HepG2 (cell line): ENCODE results near the gene SDR39U1. TPM values are rescaled to one million over a fixed set of nuclear protein-coding genes. Genes with fewer than 3 reads are reported as not detected.
A peak's percentile ranks its signal among the peaks of the same experiment; 100 is the strongest.

Experiments
- AKNA ChIP-seq: sonication (generic); formaldehyde crosslinking; IDR thresholded peaks from 2 replicates; pipeline ENCODE4 v1.4.0; 2020; ENCODE audit warnings: missing genetic modification reagents, borderline replicate concordance
- ARNT2 ChIP-seq: sonication (generic); formaldehyde crosslinking; IDR thresholded peaks from 2 replicates; pipeline ENCODE4 v1.8.0; 2022; ENCODE audit warnings: mild to moderate bottlenecking, low read depth, missing genetic modification reagents, moderate library complexity
- CEBPB ChIP-seq: IDR thresholded peaks from 2 replicates; pipeline ENCODE4 v1.6.1; 2011; ENCODE audit warnings: low read depth, low read length, improper control_type of control experiment, borderline replicate concordance
- CREM ChIP-seq, 2 experiments: sonication (generic) in 1 of 2; formaldehyde crosslinking in 1 of 2; IDR thresholded peaks; 2 replicates each; pipeline versions ENCODE4 v1.4.0 to v1.6.1; 2016 to 2020; ENCODE audit warnings: antibody characterized with exemption in 1 of 2, mild to moderate bottlenecking in 1 of 2, missing genetic modification reagents in 1 of 2
- HES4 ChIP-seq: sonication (generic); formaldehyde crosslinking; IDR thresholded peaks from 2 replicates; pipeline ENCODE4 v1.9.0; 2021; ENCODE audit warnings: mild to moderate bottlenecking, missing genetic modification reagents, borderline replicate concordance
- KDM2A ChIP-seq: sonication (generic); formaldehyde crosslinking; IDR thresholded peaks from 2 replicates; pipeline ENCODE4 v1.4.0; 2020; ENCODE audit warnings: low read depth, missing genetic modification reagents, borderline replicate concordance
- KLF6 ChIP-seq: IDR thresholded peaks from 2 replicates; pipeline ENCODE4 v1.8.0; 2016; ENCODE audit warnings: missing biosample characterization, missing genetic modification reagents
- MATR3 ChIP-seq: sonication (generic); formaldehyde crosslinking; IDR thresholded peaks from 2 replicates; pipeline ENCODE4 v1.4.0; 2020; ENCODE audit warnings: missing genetic modification reagents
- MNT ChIP-seq: fragments of 450-650 bp; IDR thresholded peaks from 2 replicates; pipeline ENCODE4 v1.6.1; 2016
- MTF2 ChIP-seq: sonication (generic); formaldehyde crosslinking; IDR thresholded peaks from 2 replicates; pipeline ENCODE4 v1.5.0; 2020; ENCODE audit warnings: missing genetic modification reagents, borderline replicate concordance
- NFATC3 ChIP-seq: sonication (generic); formaldehyde crosslinking; IDR thresholded peaks from 2 replicates; pipeline ENCODE4 v1.5.1; 2020; ENCODE audit warnings: mild to moderate bottlenecking, missing genetic modification reagents
- PCBP2 ChIP-seq: fragments of 200-400 bp; formaldehyde crosslinking; optimal IDR thresholded peaks from 2 replicates; pipeline ENCODE3; 2018; ENCODE audit warnings: low read length, low read depth; ENCODE audit not compliant: poor library complexity, severe bottlenecking
- REL ChIP-seq: sonication (generic); formaldehyde crosslinking; conservative IDR thresholded peaks from 2 replicates; pipeline ENCODE4 v1.8.0; 2022; ENCODE audit warnings: mild to moderate bottlenecking, missing genetic modification reagents, moderate library complexity
- SNAPC2 ChIP-seq: sonication (generic); formaldehyde crosslinking; IDR thresholded peaks from 2 replicates; pipeline ENCODE4 v1.8.1; 2022; ENCODE audit warnings: mild to moderate bottlenecking, missing genetic modification reagents
- YEATS2 ChIP-seq: sonication (generic); formaldehyde crosslinking; IDR thresholded peaks from 2 replicates; pipeline ENCODE4 v1.4.0; 2020; ENCODE audit warnings: missing genetic modification reagents, borderline replicate concordance
- ZNF230 ChIP-seq: sonication (generic); formaldehyde crosslinking; IDR thresholded peaks from 2 replicates; pipeline ENCODE4 v1.4.0; 2020; ENCODE audit warnings: mild to moderate bottlenecking, missing genetic modification reagents
- ZNF235 ChIP-seq: sonication (generic); formaldehyde crosslinking; IDR thresholded peaks from 2 replicates; pipeline ENCODE4 v1.8.1; 2023; ENCODE audit warnings: mild to moderate bottlenecking, missing genetic modification reagents, borderline replicate concordance
- ZNF335 ChIP-seq: sonication (generic); formaldehyde crosslinking; IDR thresholded peaks from 2 replicates; pipeline ENCODE4 v1.4.0; 2020; ENCODE audit warnings: missing genetic modification reagents
- ZNF513 ChIP-seq: sonication (generic); formaldehyde crosslinking; conservative IDR thresholded peaks from 2 replicates; pipeline ENCODE4 v1.5.0; 2020; ENCODE audit warnings: missing genetic modification reagents
- ZNF558 ChIP-seq: sonication (generic); formaldehyde crosslinking; IDR thresholded peaks from 2 replicates; pipeline ENCODE4 v1.9.0; 2022; ENCODE audit warnings: mild to moderate bottlenecking, missing genetic modification reagents, borderline replicate concordance
- polyA plus RNA-seq, 8 experiments: library from polyadenylated mRNA; depleted of rRNA in 3 of 8; stranded (reverse) in 7 of 8; unstranded in 1 of 8; fragments of >200 nt; fragmentation: Illumina TruSeq in 4 of 8; extraction: Trizol in 4 of 8; gene quantifications; 2 replicates each; pipeline versions ENCODE4 v1.2.1 to v1.2.3, GENCODE V29; 2011 to 2016; ENCODE audit warnings: low read depth in 4 of 8, missing spikeins in 1 of 8, mixed read lengths in 1 of 8; ENCODE audit not compliant: insufficient read depth in 1 of 8
- total RNA-seq, 5 experiments: library from RNA; depleted of rRNA; stranded (reverse); fragments of >200 nt; fragmentation: Illumina TruSeq; extraction: Trizol; gene quantifications; 2 replicates each; pipeline ENCODE4 v1.2.3, GENCODE V29; 2016; ENCODE audit warnings: low read depth in 1 of 5

The SDR39U1 gene
- total and polyA plus RNA-seq, 2 of the 13 experiments (the other 11 are each of a cell fraction or from before 2014, with no cell fraction given) = 34.4 to 129 TPM

- no peak for TF ChIP-seq AKNA
- TF ChIP-seq REL (CRISPR knock-in tag) = no peak
- TF ChIP-seq MTF2 (CRISPR knock-in tag) = 0 out of 2 replicates have a peak, but pooled peaks have one; percentile 9
- no peak for TF ChIP-seq HES4
- TF ChIP-seq KLF6 (CRISPR knock-in tag) = no peak
- no peak for TF ChIP-seq ZNF235 (CRISPR knock-in tag)
- TF ChIP-seq CREM (IDR thresholded peaks at IDR 0.05) = peak; percentile 29; the same call in 1 of the 2 replicates
- no peak for TF ChIP-seq CREM (CRISPR knock-in tag; IDR thresholded peaks at IDR 0.05)
- TF ChIP-seq ZNF558 (CRISPR knock-in tag) = no peak
- no peak for TF ChIP-seq ARNT2 (CRISPR knock-in tag)
- no peak for TF ChIP-seq SNAPC2
- no peak for TF ChIP-seq ZNF513 (CRISPR knock-in tag)
- TF ChIP-seq NFATC3 (CRISPR knock-in tag) = no peak
- no peak for TF ChIP-seq PCBP2
- TF ChIP-seq YEATS2 (CRISPR knock-in tag) = no peak
- TF ChIP-seq CEBPB = no peak
- no peak for TF ChIP-seq MNT
- TF ChIP-seq MATR3 (CRISPR knock-in tag) = no peak
- no peak for TF ChIP-seq ZNF335 (CRISPR knock-in tag)
- TF ChIP-seq ZNF230 (CRISPR knock-in tag) = no peak
- no peak for TF ChIP-seq KDM2A (CRISPR knock-in tag)
Measured at GRCh38 chr14:24443053-24443665, 583 bp upstream of the SDR39U1 start (continued).
